Mucosa of descending colon (tissue), 3 donors: ENCODE measurements around the gene NDFIP2. TPM values are rescaled to one million over a fixed set of nuclear protein-coding genes. Genes with fewer than 3 reads are reported as not detected.
A peak's percentile ranks its signal among the peaks of the same experiment; 100 is the strongest.

Experiments used
- ATAC-seq: fragments of 200-7000 bp; cut with Tn5 transposase; one replicate; pipeline ENCODE4 v1.9.1; 2020; ENCODE audit warnings: mild to moderate bottlenecking, moderate library complexity
- DNase-seq, 3 donors: peaks; one replicate each; pipeline ENCODE4 v3.0.0-alpha.2; 2020
- H3K36me3 ChIP-seq: fragments of 200-600 bp; one replicate; pipeline ENCODE4 v1.8.0; 2021; ENCODE audit warnings: low read depth, mild to moderate bottlenecking
- H3K4me1 ChIP-seq: fragments of 200-600 bp; one replicate; pipeline ENCODE4 v1.8.0; 2021; ENCODE audit warnings: low read depth, mild to moderate bottlenecking
- H3K4me3 ChIP-seq: fragments of 200-600 bp; one replicate; pipeline ENCODE4 v1.8.0; 2021; ENCODE audit warnings: mild to moderate bottlenecking
- H3K9me3 ChIP-seq: fragments of 200-600 bp; one replicate; pipeline ENCODE4 v1.8.0; 2021; ENCODE audit warnings: mild to moderate bottlenecking
- intact Hi-C, 2 donors: fragments of 100-400 bp; cut with DNase I in 1 of 2; cut with micrococcal nuclease in 1 of 2; formaldehyde crosslinking; loops; one replicate each; pipeline versions ENCODE4 v1.11.0 to v1.11.1; 2022; cut with DNase I, micrococcal nuclease
- total RNA-seq, 3 donors: library from RNA; stranded (reverse); fragmentation: NEBNext Ultra II Directional in 2 of 3; extraction: Animal tissue kit (Norgen Biotek cat#: 25700) in 2 of 3; gene quantifications; one replicate each; pipeline versions ENCODE4 v1.2.1 to v1.2.4, GENCODE V29; 2021 to 2023
- TF ChIP-seq, protein P1 (sequence below): fragments of 200-600 bp; IDR thresholded peaks from one replicate; pipeline ENCODE4 v1.8.0; 2022; ENCODE audit warnings: antibody characterized with exemption, mild to moderate bottlenecking
- donor health status: DM: no; HTN: no; CAD: no; lungs with moderate emphysema.
- donor health status: DM: no; HTN: no; CAD: no.
- donor health status: DM: no; HTN: yes; CAD: no.

Gene NDFIP2
- total RNA-seq, 3 donors from 2014 or later, result 64.9 to 141 (median 136) TPM

DNA sequence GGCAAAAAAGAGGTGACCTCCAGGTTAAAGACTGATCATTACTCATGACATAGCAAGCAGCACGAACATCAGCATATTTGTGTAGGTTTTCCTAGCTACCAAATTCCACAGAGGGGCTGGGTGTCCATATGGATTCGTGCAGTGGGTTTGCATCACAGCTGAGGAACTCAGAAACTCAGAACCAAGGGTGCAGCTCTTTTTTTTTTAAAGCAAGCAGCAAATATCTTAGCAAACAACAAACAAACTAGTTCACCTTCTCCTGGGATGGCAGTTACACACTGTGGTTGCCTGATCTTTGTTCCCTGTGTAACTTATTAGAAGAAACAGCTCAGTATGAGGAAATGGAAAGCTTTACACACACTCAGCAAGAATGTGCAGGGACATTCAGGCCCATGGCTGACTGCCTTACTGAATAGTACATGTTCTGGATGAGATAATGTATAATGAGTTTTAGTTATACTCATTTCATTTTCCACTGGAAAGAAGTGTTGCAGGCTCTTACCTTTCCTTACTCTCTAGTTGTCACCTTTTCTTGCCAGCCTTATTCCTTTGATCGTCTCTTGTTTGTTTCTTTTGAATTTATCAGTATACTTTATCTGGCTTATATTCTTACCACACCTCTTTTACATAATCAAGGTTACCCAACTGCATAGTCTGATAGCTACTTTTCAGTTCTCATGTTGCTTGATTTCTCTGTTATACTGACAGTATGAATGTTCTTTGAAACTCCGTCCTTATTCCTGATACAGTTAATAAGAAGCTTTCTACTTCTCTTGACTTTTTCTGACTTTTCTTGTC lies 4.3 kb downstream of the NDFIP2 start:
- TF ChIP-seq, protein P1, sequence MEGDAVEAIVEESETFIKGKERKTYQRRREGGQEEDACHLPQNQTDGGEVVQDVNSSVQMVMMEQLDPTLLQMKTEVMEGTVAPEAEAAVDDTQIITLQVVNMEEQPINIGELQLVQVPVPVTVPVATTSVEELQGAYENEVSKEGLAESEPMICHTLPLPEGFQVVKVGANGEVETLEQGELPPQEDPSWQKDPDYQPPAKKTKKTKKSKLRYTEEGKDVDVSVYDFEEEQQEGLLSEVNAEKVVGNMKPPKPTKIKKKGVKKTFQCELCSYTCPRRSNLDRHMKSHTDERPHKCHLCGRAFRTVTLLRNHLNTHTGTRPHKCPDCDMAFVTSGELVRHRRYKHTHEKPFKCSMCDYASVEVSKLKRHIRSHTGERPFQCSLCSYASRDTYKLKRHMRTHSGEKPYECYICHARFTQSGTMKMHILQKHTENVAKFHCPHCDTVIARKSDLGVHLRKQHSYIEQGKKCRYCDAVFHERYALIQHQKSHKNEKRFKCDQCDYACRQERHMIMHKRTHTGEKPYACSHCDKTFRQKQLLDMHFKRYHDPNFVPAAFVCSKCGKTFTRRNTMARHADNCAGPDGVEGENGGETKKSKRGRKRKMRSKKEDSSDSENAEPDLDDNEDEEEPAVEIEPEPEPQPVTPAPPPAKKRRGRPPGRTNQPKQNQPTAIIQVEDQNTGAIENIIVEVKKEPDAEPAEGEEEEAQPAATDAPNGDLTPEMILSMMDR, result no peak
- ATAC-seq (peak; percentile 70), DNase-seq (peak in 2 of 3 donors; percentile 30 to 67)
- Histone ChIP-seq H3K4me3 (no peak overlapping the region), H3K36me3 (no peaks in the 10 kb centered on the region), H3K4me1 (peaks cover 42% of the 10 kb centered on the region), H3K9me3 (no peaks in the 10 kb centered on the region)
- intact Hi-C loops, result no loop called here

DNA sequence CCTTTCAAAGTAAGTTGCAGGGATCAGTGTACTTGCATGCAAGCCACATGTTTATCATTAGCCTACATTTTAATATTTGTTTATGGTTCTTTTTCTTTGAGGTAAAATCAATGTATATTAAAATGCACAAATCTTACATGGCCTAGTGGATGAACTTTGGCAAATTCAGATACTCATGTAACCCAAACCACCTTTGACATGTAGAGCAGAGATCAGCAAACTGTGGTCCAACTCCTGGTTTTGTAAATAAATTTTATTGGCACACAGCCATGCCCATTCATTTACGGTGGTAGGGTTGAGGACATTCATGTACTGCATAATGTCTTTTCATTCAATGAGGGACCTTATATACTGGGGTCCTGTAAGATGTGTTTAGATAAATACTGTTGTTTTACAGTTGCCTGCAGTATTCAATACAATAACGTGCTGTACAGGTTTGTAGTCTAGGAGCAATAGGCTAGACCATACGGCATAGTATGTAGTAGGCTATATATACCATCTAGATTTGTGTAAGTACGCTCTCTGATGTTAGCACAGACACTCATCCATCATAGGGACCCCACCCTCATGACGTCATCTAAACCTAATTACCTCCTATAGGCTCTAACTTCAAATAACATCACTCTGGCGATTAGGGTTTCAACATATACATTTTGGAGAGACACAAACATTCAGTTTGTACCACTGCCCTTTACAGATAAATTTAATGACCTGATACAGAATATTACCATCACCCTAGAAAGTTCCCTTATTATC lies 5.7 kb downstream of the NDFIP2 start:
- Histone ChIP-seq H3K36me3 (no peaks in the 10 kb centered on the region), H3K9me3 (no peaks in the 10 kb centered on the region), H3K4me1 (peaks cover 48% of the 10 kb centered on the region), H3K4me3 (no peak overlapping the region)
- ATAC-seq (peak; percentile 20), DNase-seq (no peak)
- TF ChIP-seq, protein P1, result no peak
- intact Hi-C loops, result no loop called here

GRCh38 chr13:79490326-79490725 lies 9.4 kb downstream of the NDFIP2 start:
- H3K4me3 ChIP-seq, result no peak overlapping the region
- DNase-seq (no peak), ATAC-seq (no peak)
- no peaks in the 10 kb centered on the region for H3K9me3 ChIP-seq
- intact Hi-C loops, result no loop called here
- peaks cover 45% of the 10 kb centered on the region for H3K4me1 ChIP-seq
- TF ChIP-seq, protein P1, result no peak
- no peaks in the 10 kb centered on the region for H3K36me3 ChIP-seq

DNA sequence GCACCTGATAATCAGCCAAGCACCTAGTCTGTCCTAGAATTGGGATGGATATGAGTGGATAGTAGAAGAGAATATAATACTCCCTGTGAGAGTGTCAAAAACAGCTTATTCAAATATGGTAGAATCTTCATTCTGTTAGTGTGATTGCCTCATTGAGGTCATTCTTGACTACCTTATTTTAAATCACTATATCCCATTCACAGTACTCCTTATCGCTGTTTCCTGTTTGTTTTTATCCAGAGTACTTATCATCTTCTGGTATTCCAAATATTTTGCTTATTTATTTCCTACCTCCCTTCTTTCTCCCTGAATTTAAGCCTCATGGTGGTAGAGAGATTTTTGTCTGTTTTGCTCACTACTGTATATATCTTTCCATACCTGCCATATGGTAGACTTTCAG lies 9.9 kb downstream of the NDFIP2 start:
- DNase-seq (no peak), ATAC-seq (no peak)
- no peaks in the 10 kb centered on the region for H3K36me3 ChIP-seq
- no peaks in the 10 kb centered on the region for H3K9me3 ChIP-seq
- TF ChIP-seq, protein P1, result no peak
- peaks cover 40% of the 10 kb centered on the region for H3K4me1 ChIP-seq
- no peak overlapping the region for H3K4me3 ChIP-seq
- intact Hi-C loops, result no loop called here

- H3K4me3 ChIP-seq, result no peak overlapping the region
- H3K4me1 ChIP-seq, result peaks cover 38% of the 10 kb centered on the region
- TF ChIP-seq, protein P1, result no peak
- ATAC-seq, result peak; percentile 15
- H3K9me3 ChIP-seq, result no peaks in the 10 kb centered on the region
- intact Hi-C loops, result no loop called here
- no peaks in the 10 kb centered on the region for H3K36me3 ChIP-seq
- DNase-seq, result no peak
These were observed 10.8 kb downstream of the NDFIP2 start for GRCh38 chr13:79491715-79492114.
